Kidney epithelial cell (primary cell): ENCODE measurements around the gene IRGC. TPM values are rescaled to one million over a fixed set of nuclear protein-coding genes. Genes with fewer than 3 reads are reported as not detected.
"Not testable (repeated sequence)": the region's sequence is repeated elsewhere in the genome, so short reads cannot be mapped to it uniquely, and the experiment has no call there.

Source experiments
- DNase-seq: peaks from one replicate; pipeline ENCODE4 v3.0.0-alpha.2; 2010; ENCODE audit warnings: low read depth
- H3K27me3 ChIP-seq: 2 replicates; pipeline ENCODE4 v1.6.0; 2011; ENCODE audit warnings: low read length; ENCODE audit not compliant: control insufficient read depth, insufficient read depth
- H3K36me3 ChIP-seq: 2 replicates; pipeline ENCODE4 v1.5.1; 2011; ENCODE audit warnings: low read length; ENCODE audit not compliant: control insufficient read depth, insufficient read depth
- H3K4me3 ChIP-seq: 2 replicates; pipeline ENCODE4 v1.5.1; 2011; ENCODE audit warnings: low read depth, mild to moderate bottlenecking, control low read depth, low read length
- total RNA-seq: library from RNA; depleted of rRNA; stranded (reverse); fragments of >200 nt; gene quantifications from 2 replicates; pipeline ENCODE4 v1.2.3, GENCODE V29; 2015
- TF ChIP-seq, protein P1 (sequence below): IDR thresholded peaks from 2 replicates; pipeline ENCODE4 v1.5.1; 2011; ENCODE audit warnings: mild to moderate bottlenecking, moderate library complexity, low read length, control low read depth, inconsistent platforms; ENCODE audit not compliant: insufficient read depth, poor library complexity, severe bottlenecking

Gene IRGC
- total RNA-seq, 1 donor from 2014 or later = not detected

DNA sequence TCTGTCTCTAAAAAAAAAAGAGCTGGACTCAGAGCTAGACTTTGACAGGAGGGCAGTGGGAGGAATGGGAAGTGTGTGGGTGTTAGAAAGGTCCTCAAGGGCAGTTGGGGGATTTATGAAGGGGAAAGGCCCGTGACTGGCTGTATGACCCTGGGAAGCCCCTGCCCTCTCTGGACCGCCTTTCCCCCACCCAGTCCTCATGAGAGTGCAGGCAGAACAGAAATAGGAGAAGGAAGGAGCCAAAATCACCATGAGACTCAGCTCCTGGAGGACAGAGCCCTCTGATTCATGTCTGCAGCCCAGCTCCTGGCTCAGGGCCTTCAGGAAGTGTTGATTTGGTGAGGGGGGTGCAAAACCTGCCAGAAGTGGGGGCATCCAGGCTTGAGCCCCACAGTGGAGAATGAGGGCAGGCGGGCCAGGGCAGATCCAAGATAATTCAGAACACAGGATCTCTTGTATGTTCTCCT lies 47.6 kb downstream of the IRGC start:
- no peak overlapping the region for H3K4me3 ChIP-seq
- no peaks in the 10 kb centered on the region for H3K27me3 ChIP-seq
- H3K36me3 ChIP-seq = no peaks in the 10 kb centered on the region
- TF ChIP-seq, protein P1, sequence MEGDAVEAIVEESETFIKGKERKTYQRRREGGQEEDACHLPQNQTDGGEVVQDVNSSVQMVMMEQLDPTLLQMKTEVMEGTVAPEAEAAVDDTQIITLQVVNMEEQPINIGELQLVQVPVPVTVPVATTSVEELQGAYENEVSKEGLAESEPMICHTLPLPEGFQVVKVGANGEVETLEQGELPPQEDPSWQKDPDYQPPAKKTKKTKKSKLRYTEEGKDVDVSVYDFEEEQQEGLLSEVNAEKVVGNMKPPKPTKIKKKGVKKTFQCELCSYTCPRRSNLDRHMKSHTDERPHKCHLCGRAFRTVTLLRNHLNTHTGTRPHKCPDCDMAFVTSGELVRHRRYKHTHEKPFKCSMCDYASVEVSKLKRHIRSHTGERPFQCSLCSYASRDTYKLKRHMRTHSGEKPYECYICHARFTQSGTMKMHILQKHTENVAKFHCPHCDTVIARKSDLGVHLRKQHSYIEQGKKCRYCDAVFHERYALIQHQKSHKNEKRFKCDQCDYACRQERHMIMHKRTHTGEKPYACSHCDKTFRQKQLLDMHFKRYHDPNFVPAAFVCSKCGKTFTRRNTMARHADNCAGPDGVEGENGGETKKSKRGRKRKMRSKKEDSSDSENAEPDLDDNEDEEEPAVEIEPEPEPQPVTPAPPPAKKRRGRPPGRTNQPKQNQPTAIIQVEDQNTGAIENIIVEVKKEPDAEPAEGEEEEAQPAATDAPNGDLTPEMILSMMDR = no peak
- DNase-seq = no peak

DNA sequence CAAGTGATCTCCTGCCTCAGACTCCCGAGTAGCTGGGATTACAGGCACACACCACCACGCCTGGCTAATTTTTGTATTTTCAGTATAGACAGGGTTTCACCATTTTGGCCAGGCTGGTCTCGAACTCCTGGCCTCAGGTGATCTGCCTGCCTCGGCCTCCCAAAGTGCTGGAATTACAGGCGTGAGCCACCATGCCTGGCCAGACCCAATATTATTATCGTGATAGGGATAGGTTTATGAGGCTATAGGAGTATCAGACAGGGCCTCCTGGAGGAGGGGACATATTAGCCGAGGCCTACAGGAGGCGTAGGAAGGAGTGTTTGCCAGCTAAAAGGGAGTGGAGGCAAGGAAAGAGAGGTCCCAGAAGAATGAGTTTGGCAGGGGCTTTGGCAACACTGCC lies 48.8 kb downstream of the IRGC start:
- H3K4me3 ChIP-seq = not testable (repeated sequence)

DNA sequence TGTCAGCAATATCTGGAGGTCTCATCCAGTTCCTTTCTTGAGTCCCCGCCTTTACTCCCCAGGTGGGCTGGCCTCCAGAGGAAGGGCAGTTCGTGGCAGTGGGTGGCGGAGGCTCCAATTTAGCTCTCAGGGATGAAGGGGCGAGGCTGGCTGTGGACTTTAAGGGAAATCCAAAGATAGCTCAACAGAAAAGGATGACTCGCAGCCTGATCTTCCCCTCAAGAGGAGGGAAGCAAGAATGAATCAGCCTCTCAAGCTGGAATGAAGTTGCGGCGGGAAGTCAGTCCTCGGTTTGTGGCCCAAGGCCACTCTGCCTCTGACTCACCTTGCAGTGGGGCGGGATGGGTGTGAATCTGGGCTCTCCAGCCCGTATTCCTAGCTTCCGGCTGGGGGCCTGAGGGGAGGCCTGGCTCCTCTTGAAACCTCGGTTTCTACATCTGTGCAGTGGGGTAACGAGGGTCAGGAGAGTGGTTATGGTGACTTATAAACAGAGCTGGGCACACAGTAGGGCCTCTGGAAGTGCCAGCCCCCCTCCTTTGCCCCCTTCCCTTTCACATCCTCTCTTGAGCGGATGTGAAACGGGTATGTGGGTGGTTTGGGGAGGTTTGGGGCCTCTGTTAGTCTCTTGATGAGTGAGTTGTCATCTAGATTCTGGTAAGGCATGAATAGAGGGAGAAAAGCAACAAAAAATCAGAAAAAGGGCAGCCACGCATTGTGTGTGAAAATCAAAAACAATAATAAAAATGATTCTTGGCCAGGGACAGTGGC lies 49.4 kb downstream of the IRGC start:
- TF ChIP-seq, protein P1 = no peak
- Histone ChIP-seq H3K36me3 (no peaks in the 10 kb centered on the region), H3K27me3 (no peaks in the 10 kb centered on the region), H3K4me3 (no peak overlapping the region)
- peak; percentile 86 for DNase-seq

More for the DNA sequence above, 48.8 kb downstream of the IRGC start:
- not testable (repeated sequence) for DNase-seq, H3K36me3 ChIP-seq, H3K27me3 ChIP-seq

DNA sequence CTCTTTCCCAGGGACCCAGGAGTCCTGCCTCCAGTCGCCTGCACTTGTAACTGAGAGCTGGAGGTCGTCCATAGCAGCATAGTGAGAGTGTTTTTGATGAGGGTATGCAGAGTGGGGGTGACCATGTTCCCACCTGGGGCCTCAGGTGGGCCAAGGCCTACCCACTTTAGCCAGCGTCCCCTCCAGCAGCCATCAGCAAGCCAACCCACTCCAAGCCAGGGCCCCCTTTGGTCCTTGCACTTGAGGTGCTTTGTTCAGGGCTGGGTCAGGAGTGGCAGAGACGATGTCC lies 50.8 kb downstream of the IRGC start:
- DNase-seq = no peak
- Histone ChIP-seq H3K27me3 (no peaks in the 10 kb centered on the region), H3K36me3 (no peaks in the 10 kb centered on the region), H3K4me3 (no peak overlapping the region)
- TF ChIP-seq, protein P1 = no peak

DNA sequence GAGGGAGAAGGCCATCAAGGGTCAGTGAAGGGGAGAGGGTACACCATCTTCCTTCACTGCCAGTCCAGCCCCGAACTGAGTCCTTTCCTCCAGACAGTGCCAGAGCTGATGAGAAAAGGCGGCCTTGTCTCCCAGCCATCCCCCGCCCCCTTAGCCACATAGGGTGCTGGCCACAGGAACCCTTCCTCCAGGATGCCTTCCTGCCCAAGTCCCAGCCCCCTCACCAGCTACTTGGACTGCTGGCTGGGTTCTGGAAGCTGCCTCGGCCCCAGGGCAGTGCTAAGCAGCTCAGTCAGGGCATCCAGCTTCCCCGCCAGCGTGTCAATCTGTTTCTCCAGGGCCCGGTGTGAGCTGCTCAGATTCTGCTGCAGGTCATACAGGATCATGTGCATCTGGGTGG lies 51.4 kb downstream of the IRGC start:
- TF ChIP-seq, protein P1 = no peak
- H3K4me3 ChIP-seq = no peak overlapping the region
- H3K36me3 ChIP-seq = no peaks in the 10 kb centered on the region
- no peaks in the 10 kb centered on the region for H3K27me3 ChIP-seq
- DNase-seq = no peak

DNA sequence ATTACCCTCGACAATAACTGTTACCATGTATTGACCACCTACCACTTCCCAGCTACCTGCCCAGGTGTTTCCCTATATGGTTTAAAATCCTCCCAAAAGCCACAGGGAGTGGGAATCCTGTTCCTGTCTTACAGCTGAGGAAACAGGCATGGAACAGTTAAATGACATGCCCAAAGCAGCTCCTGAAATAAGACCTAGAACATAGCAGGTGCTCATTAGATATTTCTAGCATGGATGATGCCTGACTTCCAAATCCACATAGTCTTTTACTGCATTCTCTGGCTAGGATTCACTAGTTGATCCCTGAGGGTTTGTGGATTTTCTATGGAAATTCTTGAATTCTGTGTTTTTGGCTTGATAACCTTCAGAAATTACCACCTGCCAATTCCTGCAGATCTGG lies 51.9 kb downstream of the IRGC start:
- TF ChIP-seq, protein P1 = no peak

More for the DNA sequence above, 51.9 kb downstream of the IRGC start:
- H3K27me3 ChIP-seq = no peaks in the 10 kb centered on the region
- no peak for DNase-seq
- H3K4me3 ChIP-seq = no peak overlapping the region
- H3K36me3 ChIP-seq = no peaks in the 10 kb centered on the region
